ENCODE data around the gene PKP1.

Gene PKP1

DNA sequence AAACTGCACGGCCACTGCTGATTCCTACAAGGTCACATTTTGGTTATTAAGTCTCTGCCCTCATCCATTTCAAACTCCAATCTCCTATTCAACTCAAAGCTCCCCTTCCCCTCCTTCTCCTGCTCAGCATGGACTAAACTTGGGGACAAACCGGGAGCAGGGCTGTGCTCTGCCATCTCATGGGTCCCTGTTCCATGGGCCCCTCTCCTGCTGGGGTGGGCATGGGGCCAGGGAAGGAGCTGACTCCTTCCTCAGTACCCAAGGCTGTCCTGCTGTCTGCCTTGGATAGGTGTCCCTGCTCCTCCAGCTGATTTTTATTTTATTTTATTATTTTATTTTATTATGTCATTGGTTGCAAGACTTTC lies 67.0 kb downstream of the PKP1 start:
- FAIRE-seq = no peak
- DNase-seq (ENCODE audit: low spot score) = no peak

DNA sequence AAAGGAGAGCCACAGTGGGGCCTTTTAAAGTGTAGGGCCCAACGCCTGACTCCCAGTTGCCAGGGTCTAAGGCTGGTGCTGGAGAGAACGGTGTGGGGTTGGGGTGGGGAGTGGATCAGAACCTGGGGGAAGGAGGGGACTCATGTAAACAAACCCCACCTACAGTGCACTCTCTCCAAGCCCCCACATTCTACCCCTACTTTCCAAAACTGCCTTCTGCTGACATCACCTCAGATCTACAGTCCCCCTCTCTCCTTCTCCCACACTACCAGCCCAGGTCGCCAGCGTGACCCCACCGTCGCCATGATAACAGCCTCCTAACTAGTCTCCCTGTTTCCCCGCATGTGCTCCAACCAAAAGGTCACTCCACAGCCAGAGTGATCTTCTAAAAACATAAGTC lies 67.6 kb downstream of the PKP1 start:
- DNase-seq (ENCODE audit: low spot score) = no peak
- no peak for FAIRE-seq

GRCh38 chr1:201351617-201352016 lies 68.3 kb downstream of the PKP1 start:
- no peak for DNase-seq (ENCODE audit: low spot score)
- no peak for FAIRE-seq

DNA sequence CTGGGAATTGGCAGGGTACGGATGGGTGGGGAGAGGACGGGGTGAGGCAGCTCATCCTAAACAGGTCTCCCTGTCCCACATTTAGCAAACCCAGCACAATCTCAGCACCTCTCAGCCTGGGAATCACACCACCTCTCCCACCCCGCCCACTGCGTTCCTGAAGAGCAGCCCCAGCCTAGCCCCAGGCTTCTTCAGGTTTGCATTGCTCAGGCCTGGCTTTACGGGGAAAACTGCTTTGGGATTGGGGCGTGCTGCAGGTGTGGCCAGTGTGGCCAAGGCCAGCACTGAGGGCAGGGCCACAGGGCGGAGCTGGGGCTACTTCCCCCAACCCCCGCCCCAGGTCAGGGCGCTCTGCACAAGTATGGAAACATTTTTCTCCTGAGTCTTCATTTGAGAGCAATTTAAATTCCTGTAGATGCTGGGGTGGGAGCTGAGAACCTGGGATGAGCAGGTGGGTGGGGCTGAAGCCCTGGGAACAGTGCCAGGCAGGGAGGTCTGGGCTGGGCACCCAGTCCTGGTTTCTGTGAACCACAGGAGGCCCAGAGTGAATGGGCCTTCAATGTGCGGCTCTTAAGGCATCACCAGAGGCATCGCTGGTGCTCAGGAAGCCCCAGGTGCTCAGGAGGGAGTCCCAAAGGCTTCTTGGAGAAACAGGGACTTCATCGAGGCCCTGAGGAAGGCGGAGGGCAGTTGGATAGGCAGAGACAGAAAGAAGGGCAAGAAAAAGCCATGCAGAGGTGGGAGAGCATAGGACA lies 70.1 kb downstream of the PKP1 start:
- DNase-seq (ENCODE audit: low spot score) = no peak
- FAIRE-seq = no peak

DNA sequence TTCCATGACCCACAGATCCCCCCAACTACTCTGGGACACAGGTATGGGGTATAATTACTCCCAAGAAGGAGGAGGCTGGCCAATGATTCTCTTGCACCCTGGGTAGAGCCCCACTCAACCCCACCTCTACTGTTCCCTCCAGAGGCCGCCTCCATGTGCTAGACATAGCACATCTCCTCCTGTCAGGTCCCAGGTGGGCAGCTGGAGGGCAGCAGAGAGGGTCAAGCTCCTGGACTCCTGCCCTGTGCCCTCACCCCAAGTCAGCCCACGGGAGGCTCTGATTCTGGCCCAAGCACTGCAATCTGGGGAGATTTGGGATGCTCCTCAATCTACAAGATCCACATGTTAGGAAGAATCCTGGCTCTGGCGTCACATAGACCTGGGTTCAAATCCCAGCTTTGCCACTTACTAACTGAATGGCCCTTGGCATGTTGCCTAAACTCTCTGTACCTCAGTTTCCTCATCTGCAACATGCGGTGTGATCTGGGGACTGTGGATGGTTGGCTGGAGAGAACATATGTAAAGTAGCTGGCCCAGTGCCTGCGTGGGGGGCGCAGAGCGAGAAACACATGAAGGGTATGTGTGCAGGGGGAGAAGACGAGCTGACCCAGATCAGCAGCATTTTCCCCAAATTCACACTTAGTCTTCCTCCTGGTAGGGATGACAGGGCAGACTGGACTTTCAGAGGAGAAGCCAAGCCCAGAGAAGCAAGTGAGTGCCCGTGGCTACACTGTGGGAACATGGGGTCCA lies 71.0 kb downstream of the PKP1 start:
- FAIRE-seq (no peak), DNase-seq (ENCODE audit: low spot score) (no peak)

DNA sequence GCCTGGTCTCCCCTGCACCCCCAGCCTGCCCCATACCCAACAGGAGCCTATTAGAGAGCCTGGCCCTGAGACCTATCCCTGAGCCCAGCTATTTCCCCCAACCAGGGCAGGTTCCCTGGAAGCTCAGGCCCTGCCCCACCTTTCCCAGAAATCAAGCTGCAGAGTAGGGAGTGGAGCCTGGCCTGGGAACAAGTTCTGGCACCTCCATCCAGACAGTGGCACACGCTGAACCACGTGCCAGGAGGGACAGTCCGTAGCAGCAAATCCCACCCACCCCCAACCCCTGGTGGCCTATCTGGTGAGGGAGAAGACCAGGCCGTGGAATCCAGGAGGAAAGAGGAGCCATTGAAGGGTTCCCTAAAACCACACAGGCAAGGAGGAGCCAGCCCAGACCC lies 71.6 kb downstream of the PKP1 start:
- DNase-seq (ENCODE audit: low spot score) = no peak
- no peak for FAIRE-seq

GRCh38 chr1:201355471-201355870 lies 72.2 kb downstream of the PKP1 start:
- FAIRE-seq (no peak), DNase-seq (ENCODE audit: low spot score) (no peak)

DNA sequence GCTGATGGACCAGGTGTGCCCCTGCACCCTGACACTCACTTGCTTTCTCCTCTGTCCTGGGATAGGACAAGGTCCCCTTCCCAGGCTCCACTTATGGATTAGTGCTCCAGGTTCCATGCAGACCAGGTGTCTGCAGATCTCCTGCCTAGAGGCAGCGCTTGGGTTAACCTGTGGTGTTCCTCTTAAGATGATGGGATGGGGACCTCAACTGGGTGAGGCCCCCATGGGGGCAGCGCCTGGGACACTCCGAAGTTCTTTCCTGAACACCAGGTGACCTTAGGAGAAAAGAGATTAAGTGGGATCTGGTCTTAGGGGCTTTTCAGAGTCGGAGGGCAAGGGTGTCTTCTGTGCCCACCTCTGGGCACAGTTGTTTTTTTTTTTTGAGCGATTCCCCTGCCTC lies 72.9 kb downstream of the PKP1 start:
- DNase-seq (ENCODE audit: low spot score) (no peak), FAIRE-seq (no peak)

DNA sequence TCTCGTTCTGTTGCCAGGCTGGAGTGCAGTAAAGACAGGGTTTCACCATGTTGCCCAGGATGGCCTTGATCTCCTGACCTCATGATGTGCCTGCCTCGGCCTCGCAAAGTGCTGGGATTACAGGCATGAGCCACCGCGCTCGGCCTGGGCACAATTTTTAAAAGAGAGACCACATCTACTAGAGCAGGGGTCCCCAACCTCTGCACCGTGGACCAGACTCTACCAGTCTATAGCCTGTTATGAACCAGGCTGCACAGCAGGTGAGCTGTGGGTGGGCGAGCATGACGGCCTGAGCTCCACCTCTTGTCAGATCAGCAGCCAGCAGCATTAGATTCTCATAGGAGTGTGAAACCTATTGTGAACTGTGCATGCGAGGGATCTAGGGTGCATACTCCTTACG lies 73.4 kb downstream of the PKP1 start:
- no peak for FAIRE-seq
- no peak for DNase-seq (ENCODE audit: low spot score)

- DNase-seq (ENCODE audit: low spot score) (no peak), FAIRE-seq (no peak)
Measured at GRCh38 chr1:201357211-201357610, 73.9 kb downstream of the PKP1 start.

- FAIRE-seq (no peak), DNase-seq (ENCODE audit: low spot score) (no peak)
Measured at GRCh38 chr1:201357636-201358348, 74.5 kb downstream of the PKP1 start.

GRCh38 chr1:201358596-201358995 lies 75.3 kb downstream of the PKP1 start:
- DNase-seq (ENCODE audit: low spot score) (no peak), FAIRE-seq (no peak)

DNA sequence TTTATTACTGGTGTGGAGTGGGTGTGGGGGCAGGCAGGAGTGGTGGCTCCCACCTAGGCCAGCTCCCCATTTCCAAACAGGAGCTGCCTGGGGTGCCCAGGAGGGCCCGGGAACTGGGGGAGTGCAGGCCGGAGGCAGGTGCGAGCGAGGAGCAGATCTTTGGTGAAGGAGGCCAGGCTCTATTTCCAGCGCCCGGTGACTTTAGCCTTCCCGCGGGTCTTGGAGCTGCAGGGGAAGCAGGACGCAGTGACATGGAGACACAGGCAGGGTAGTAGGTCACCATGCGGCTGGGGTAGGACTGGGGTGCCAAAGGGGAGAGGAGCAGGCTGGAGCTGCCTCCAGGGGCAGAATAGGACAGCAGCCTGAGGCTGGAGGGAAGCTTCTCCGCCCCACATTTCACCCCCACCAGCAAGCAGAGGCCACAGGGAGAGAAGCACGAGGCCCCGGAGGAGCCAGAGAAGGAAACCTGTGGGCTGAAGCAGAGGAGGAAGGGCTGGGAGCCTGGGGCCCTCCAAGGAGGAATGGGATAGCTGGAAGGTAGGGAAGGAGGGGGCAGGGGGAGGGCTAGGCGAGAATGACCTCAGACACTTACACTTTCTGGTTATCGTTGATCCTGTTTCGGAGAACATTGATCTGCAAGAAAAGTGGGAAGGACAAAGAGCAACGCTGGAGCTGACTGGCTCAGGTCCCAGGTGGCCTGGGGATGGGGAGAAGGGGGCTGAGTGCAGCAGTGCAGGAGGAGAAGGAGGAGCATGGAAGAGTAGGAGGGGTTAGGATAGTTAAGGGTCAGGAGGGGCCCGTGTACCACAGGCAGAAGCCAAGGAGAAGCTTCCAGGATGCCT lies 75.9 kb downstream of the PKP1 start:
- no peak for FAIRE-seq

DNA sequence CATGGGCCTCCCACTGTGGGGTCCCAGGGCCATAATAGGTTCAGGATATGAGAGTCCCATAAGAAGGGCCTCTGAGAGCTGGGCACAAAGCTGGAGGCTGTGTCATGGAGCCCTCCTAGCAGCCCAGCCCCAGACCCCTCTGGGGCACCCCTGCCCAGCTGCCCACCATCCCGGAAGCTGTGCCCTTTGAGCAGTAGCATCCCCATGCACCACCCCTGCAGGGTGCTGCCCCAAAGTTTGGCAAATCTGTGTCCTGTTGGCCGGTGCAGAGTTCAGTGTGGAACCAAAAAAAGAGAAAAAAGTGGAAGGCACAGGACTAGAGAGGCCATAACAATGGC lies 76.5 kb downstream of the PKP1 start:
- FAIRE-seq (no peak), DNase-seq (ENCODE audit: low spot score) (no peak)

More for the DNA sequence above, 75.9 kb downstream of the PKP1 start:
- DNase-seq (ENCODE audit: low spot score) = no peak

DNA sequence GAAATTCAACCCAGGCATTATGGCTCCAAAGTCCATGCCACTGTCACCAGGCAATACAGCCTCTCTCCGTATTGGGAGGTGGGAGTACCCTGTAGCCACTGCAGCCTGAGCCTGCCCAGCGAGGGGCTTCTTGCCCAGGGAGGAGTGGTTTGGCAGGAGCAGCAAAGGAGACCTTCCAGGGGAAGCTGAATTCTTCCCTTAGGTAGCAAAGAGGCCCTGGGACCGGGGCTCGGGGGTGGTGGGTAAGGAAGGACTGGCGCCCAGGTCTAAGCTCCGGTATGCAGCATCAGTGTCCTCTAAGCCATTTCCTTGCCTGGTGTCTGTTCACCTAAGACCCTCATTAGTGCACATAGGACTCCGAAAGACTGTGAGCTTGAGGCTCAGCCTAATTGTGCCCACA lies 77.2 kb downstream of the PKP1 start:
- no peak for FAIRE-seq
- no peak for DNase-seq (ENCODE audit: low spot score)

GRCh38 chr1:201360901-201361651 lies 77.8 kb downstream of the PKP1 start:
- no peak for FAIRE-seq
- DNase-seq (ENCODE audit: low spot score) = no peak

DNA sequence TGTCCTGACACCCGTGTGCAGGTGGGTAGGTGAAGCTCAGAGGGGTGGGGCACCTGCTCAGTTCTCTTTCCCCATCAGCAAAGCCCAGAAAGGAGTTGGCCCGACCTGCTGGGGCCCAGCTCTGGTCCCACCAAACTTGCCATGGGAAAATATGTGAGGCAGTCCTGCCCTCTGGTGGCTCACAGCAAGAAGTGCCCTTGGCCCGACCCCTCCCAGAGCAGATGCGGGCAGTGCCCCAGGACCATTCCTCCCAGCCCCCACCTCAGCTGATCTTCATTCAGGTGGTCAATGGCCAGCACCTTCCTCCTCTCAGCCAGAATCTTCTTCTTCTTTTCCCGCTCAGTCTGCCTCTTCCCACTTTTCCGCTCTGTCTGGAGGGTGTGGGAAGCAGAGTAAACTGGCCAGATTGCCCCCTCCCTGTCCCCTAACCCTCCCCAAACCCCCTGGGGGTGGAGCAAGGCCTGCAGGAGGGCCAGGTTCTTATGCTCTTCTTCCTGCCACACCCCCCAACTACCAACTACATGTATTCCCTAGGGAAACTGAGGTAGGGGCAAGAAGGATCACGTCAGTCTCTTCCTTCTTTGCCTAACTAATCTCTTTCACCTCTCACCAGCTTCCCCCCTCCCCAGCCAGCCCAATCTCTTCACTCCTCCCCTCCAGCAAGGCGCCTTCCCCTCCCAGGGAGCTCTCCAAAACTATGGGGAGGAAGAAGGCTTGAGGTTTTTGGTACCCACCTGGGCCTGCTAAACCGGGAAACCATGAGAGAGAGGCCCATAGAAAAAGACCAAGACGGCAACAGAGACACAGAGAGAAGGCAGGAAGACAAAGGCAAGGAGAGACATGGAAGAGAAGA lies 78.6 kb downstream of the PKP1 start:
- no peak for FAIRE-seq
- peak; percentile 43 for DNase-seq (ENCODE audit: low spot score)

- no peak for DNase-seq (ENCODE audit: low spot score)
Measured at GRCh38 chr1:201362906-201363305, 79.6 kb downstream of the PKP1 start.

DNA sequence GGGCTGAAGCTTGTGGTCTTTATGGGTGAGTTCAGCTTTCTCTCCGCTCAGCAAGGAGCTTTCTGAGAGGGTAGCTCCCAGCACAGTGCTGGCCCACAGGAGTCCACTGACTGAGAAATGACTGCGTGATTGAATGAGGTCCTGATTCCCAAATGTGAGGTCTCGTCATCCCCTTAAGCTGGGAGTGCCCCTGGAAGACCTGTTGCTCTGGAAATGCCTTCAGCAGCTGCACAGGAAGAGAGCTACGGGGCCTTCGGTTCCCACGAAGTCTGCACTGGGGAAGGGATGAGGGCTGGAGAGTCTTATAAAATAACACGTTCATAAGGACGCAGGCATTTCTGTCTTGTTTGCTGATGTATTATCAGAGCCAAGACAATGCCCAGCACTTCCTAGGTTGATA lies 80.2 kb downstream of the PKP1 start:
- DNase-seq (ENCODE audit: low spot score) (no peak), FAIRE-seq (no peak)

More at GRCh38 chr1:201362906-201363305, 79.6 kb downstream of the PKP1 start:
- no peak for FAIRE-seq

DNA sequence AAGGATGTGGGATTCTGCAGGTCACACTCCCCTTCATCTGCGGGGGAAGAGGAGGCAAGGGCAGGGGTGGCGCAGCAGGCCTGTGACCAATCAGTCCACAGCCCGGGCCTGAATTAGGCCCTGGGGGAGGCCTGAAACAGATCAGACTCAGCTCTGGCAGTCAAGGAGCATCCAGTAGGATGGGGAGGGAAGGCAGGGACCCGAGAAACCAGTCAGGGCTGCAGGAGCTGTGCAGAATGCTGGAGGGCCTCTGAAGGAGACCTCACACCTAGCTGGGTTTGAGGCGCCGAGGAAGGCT lies 81.5 kb downstream of the PKP1 start:
- FAIRE-seq (no peak), DNase-seq (ENCODE audit: low spot score) (no peak)
